ENCODE measurements around the gene AP1AR. TPM values are rescaled to one million over a fixed set of nuclear protein-coding genes. Genes with fewer than 3 reads are reported as not detected.

The AP1AR gene
- total RNA-seq, 4 donors from 2014 or later: 15.0 to 20.4 (median 16.6) TPM

- 95 to 98% methylated on average over 2 of the region's 2 CpGs for WGBS, 2 donors
- no peak overlapping the region for H3K27ac ChIP-seq
- no peaks in the 10 kb centered on the region for H3K36me3 ChIP-seq
- TF ChIP-seq CTCF (IDR thresholded peaks at IDR 0.05): no peak
- no peak for TF ChIP-seq POLR2A (IDR thresholded peaks at IDR 0.05)
- intact Hi-C loops (cut with DNase I): loop anchor here (5.0 kb wide), 1 partner anchor 94 kb away; no protein-coding TSS in a partner anchor
- no peaks in the 10 kb centered on the region for H3K9me3 ChIP-seq
- DNase-seq: no peak
- peaks cover 5 to 11% of the 10 kb centered on the region in 2 donors for H3K4me1 ChIP-seq
- no peaks in the 10 kb centered on the region for H3K27me3 ChIP-seq
- no peak overlapping the region for H3K4me3 ChIP-seq (replicated peaks in 1 of 3)
These were observed 4.5 kb downstream of the AP1AR start for GRCh38 chr4:112236040-112236439.

DNA sequence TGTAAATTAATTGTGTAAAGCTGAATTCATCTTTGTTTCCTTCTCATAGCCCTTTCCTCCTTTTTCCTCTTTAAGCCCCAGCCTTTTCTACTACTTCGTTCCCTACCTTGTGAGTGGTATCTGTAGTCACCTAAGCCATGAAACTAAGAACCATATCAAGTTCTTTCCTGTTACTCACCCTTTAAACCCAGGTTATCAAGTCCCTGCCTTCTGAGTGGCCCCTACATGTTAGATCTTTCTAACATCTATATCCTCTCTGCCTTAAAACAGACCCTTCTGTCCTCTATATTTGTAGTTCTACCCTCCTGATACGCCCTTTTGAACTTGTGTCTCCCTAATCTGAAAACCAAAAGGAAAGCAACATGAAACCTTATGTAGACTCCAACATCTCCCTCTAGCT is 7.2 kb downstream of the AP1AR start:
- intact Hi-C loops (cut with DNase I): loop anchor here (5.0 kb wide), 1 partner anchor 97 kb away; no protein-coding TSS in a partner anchor

GRCh38 chr4:112245383-112245782 is 13.8 kb downstream of the AP1AR start:
- no peaks in the 10 kb centered on the region for H3K36me3 ChIP-seq
- H3K4me3 ChIP-seq (replicated peaks in 1 of 3): no peak overlapping the region
- intact Hi-C loops (cut with DNase I): no loop called here
- TF ChIP-seq POLR2A (IDR thresholded peaks at IDR 0.05): no peak
- no peak for TF ChIP-seq CTCF (IDR thresholded peaks at IDR 0.05)
- WGBS, 2 donors: 95 to 96% methylated on average over 2 of the region's 2 CpGs
- no peaks in the 10 kb centered on the region for H3K9me3 ChIP-seq
- H3K4me1 ChIP-seq: no peaks in the 10 kb centered on the region
- no peak overlapping the region for H3K27ac ChIP-seq
- DNase-seq: no peak
- H3K27me3 ChIP-seq: no peaks in the 10 kb centered on the region

More for the DNA sequence above, 7.2 kb downstream of the AP1AR start:
- Histone ChIP-seq H3K27ac (no peak overlapping the region), H3K36me3 (no peaks in the 10 kb centered on the region), H3K27me3 (no peaks in the 10 kb centered on the region), H3K9me3 (no peaks in the 10 kb centered on the region), H3K4me3 (replicated peaks in 1 of 3) (no peak overlapping the region), H3K4me1 (no peaks in the 10 kb centered on the region)
- no peak for DNase-seq
- TF ChIP-seq CTCF (IDR thresholded peaks at IDR 0.05) (no peak), POLR2A (IDR thresholded peaks at IDR 0.05) (no peak)
- 97 to 98% methylated on average over 2 of the region's 2 CpGs for WGBS, 2 donors

DNA sequence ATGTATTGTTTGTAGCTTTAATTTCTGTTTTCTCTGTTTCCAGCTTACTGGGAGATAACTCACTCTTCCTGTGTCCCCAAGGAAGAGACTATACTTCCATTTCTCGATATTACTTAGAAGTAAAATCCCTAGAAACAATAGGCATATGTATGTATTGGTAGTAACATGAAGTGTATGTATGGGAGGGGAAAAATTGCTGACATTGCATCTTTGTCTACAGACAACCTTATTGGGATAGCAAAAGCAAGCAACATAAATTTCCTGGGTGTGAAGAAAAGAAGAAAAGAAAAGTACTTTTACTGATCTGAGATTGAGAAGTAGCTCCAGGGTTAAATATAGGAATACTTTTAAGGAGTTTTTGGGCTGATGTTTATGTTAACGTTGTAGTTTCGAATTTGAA is 15.4 kb downstream of the AP1AR start:
- no peak for DNase-seq
- Histone ChIP-seq H3K4me3 (replicated peaks in 1 of 3) (no peak overlapping the region), H3K27ac (no peak overlapping the region), H3K27me3 (no peaks in the 10 kb centered on the region), H3K4me1 (no peaks in the 10 kb centered on the region), H3K36me3 (no peaks in the 10 kb centered on the region), H3K9me3 (no peaks in the 10 kb centered on the region)
- WGBS, 2 donors: 81 to 82% methylated on average over 3 of the region's 3 CpGs
- intact Hi-C loops (cut with DNase I): no loop called here
- TF ChIP-seq CTCF (IDR thresholded peaks at IDR 0.05) (no peak), POLR2A (IDR thresholded peaks at IDR 0.05) (no peak)

GRCh38 chr4:112251019-112251643 is 19.5 kb downstream of the AP1AR start:
- Histone ChIP-seq H3K4me3 (replicated peaks in 1 of 3) (no peak overlapping the region), H3K27ac (no peak overlapping the region), H3K36me3 (no peaks in the 10 kb centered on the region), H3K9me3 (no peaks in the 10 kb centered on the region), H3K4me1 (no peaks in the 10 kb centered on the region), H3K27me3 (no peaks in the 10 kb centered on the region)
- no peak for TF ChIP-seq POLR2A (IDR thresholded peaks at IDR 0.05)
- no peak for TF ChIP-seq CTCF (IDR thresholded peaks at IDR 0.05)
- intact Hi-C loops (cut with DNase I): no loop called here
- 94% methylated on average over 3 of the region's 3 CpGs for WGBS, 2 donors
- DNase-seq: no peak
